Right cardiac atrium (tissue), 5 donors: ENCODE results near the gene SPO11. TPM values are rescaled to one million over a fixed set of nuclear protein-coding genes. Genes with fewer than 3 reads are reported as not detected.

Source experiments
- ATAC-seq, 2 donors: fragments of 200-7000 bp; cut with Tn5 transposase; one replicate each; pipeline versions ENCODE4 v1.8.0 to v1.9.1; 2020; ENCODE audit warnings: moderate library complexity in 2 of 2, mild to moderate bottlenecking in 1 of 2
- DNase-seq, 3 donors: peaks; one replicate each; pipeline ENCODE4 v3.0.0-alpha.2; 2020
- H3K27ac ChIP-seq: one replicate; pipeline ENCODE4 v1.5.1; 2013; ENCODE audit warnings: mild to moderate bottlenecking, low read length, control low read depth, moderate library complexity
- H3K27me3 ChIP-seq: one replicate; pipeline ENCODE4 v1.6.1; 2013; ENCODE audit not compliant: control insufficient read depth, insufficient read depth
- H3K4me1 ChIP-seq: one replicate; pipeline ENCODE4 v1.6.1; 2013; ENCODE audit warnings: low read length; ENCODE audit not compliant: control insufficient read depth, insufficient read depth
- H3K4me3 ChIP-seq: one replicate; pipeline ENCODE4 v1.5.1; 2013; ENCODE audit warnings: low read length, control low read depth
- H3K9me3 ChIP-seq: one replicate; pipeline ENCODE4 v1.6.1; 2013; ENCODE audit warnings: low read length; ENCODE audit not compliant: control insufficient read depth
- WGBS: extraction: QIAGEN DNeasy Blood & Tissue Kit; methylation state at CpG from one replicate; pipeline ENCODE4 v1.1.7; 2013; 5-methylcytosine and 5-hydroxymethylcytosine counted together
- intact Hi-C, 4 donors: fragments of 100-400 bp; cut with DNase I; formaldehyde crosslinking; loops; one replicate each; pipeline versions ENCODE4 v1.11.0 to v1.14.0; 2022 to 2023
- polyA plus RNA-seq: library from polyadenylated mRNA; stranded (reverse); fragments of 200-250 nt; gene quantifications from one replicate; pipeline ENCODE4 v1.2.3, GENCODE V29; 2013
- total RNA-seq, 4 donors: library from RNA; stranded (reverse); fragmentation: NEBNext Ultra II Directional; extraction: Animal tissue kit (Norgen Biotek cat#: 25700); gene quantifications; one replicate each; pipeline ENCODE4 v1.2.1, GENCODE V29; 2021
- donor health status: healthy with polysubstance abuse.
- donor health status: DM: no; HTN: yes; CAD: no.
- donor health status: DM: no; HTN: no; CAD: no.
- donor health status: DM: no; HTN: yes; CAD: no; lungs with severe emphysema.
- donor health status: DM: yes; HTN: yes; CAD: no.

SPO11 gene
- total and polyA plus RNA-seq, 5 donors = not detected

- Histone ChIP-seq H3K4me1 (no peaks in the 10 kb centered on the region), H3K27ac (no peak overlapping the region), H3K9me3 (no peaks in the 10 kb centered on the region), H3K27me3 (no peaks in the 10 kb centered on the region), H3K4me3 (no peak overlapping the region)
- DNase-seq (no peak), ATAC-seq (no peak)
- 83% methylated on average over 16 of the region's 16 CpGs for WGBS
- intact Hi-C loops = loop anchor here in 1 of 4 donors (10.0 kb wide), 1 partner anchor 217 kb away; no protein-coding TSS in a partner anchor
Measured at GRCh38 chr20:57378107-57378506, 48.5 kb downstream of the SPO11 start.

DNA sequence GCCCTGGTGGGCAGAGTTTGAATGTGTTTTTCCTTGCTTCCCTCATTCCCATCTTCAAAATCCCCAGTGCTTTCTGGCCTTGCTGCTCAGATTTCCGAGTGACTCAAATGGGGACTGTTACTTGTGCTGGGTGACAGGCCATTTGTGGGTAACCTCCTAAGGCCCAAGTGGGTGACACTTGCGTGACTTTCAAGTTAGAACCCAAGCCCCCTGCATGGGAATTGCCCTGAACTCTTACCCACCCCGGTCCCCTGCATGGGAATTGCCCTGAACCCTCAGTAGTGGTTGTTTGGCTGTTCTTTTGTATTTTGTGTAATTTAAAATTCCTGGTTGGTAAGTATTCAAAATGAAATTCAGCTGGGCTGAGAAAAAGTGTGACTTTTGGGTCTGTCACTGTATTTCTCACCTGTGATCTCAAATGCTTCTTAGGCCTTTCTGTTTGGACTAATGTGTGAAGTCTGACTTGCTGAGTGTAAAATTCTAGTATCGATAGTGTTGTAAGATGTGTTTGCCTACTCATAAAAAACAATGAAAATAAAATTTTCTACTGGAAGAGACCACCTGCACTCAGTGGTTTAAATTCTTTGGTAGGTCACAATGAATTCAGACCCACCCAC lies 49.2 kb downstream of the SPO11 start:
- no peak for ATAC-seq
- no peaks in the 10 kb centered on the region for H3K4me1 ChIP-seq
- WGBS = 88% methylated on average over 4 of the region's 4 CpGs
- no peak for DNase-seq
- no peak overlapping the region for H3K4me3 ChIP-seq
- no peak overlapping the region for H3K27ac ChIP-seq
- no peaks in the 10 kb centered on the region for H3K27me3 ChIP-seq
- no peaks in the 10 kb centered on the region for H3K9me3 ChIP-seq
- intact Hi-C loops = loop anchor here in 1 of 4 donors (10.0 kb wide), 1 partner anchor 216 kb away; no protein-coding TSS in a partner anchor

- Histone ChIP-seq H3K9me3 (no peaks in the 10 kb centered on the region), H3K27ac (no peak overlapping the region), H3K4me1 (no peaks in the 10 kb centered on the region), H3K4me3 (no peak overlapping the region), H3K27me3 (no peaks in the 10 kb centered on the region)
- 77% methylated on average over 5 of the region's 5 CpGs for WGBS
- intact Hi-C loops = loop anchor here in 1 of 4 donors (10.0 kb wide), 1 partner anchor 216 kb away; no protein-coding TSS in a partner anchor
- DNase-seq = no peak
- no peak for ATAC-seq
Measured at GRCh38 chr20:57379263-57379647, 49.7 kb downstream of the SPO11 start.

GRCh38 chr20:57380081-57380750 lies 50.6 kb downstream of the SPO11 start:
- no peaks in the 10 kb centered on the region for H3K9me3 ChIP-seq
- 89% methylated on average over 10 of the region's 10 CpGs for WGBS
- no peak overlapping the region for H3K27ac ChIP-seq
- no peaks in the 10 kb centered on the region for H3K4me1 ChIP-seq
- ATAC-seq (no peak), DNase-seq (no peak)
- H3K27me3 ChIP-seq = no peaks in the 10 kb centered on the region
- no peak overlapping the region for H3K4me3 ChIP-seq
- intact Hi-C loops = loop anchor here in 2 of 4 donors (5.0 kb wide), 1 partner anchor 117 kb away; no protein-coding TSS in a partner anchor

DNA sequence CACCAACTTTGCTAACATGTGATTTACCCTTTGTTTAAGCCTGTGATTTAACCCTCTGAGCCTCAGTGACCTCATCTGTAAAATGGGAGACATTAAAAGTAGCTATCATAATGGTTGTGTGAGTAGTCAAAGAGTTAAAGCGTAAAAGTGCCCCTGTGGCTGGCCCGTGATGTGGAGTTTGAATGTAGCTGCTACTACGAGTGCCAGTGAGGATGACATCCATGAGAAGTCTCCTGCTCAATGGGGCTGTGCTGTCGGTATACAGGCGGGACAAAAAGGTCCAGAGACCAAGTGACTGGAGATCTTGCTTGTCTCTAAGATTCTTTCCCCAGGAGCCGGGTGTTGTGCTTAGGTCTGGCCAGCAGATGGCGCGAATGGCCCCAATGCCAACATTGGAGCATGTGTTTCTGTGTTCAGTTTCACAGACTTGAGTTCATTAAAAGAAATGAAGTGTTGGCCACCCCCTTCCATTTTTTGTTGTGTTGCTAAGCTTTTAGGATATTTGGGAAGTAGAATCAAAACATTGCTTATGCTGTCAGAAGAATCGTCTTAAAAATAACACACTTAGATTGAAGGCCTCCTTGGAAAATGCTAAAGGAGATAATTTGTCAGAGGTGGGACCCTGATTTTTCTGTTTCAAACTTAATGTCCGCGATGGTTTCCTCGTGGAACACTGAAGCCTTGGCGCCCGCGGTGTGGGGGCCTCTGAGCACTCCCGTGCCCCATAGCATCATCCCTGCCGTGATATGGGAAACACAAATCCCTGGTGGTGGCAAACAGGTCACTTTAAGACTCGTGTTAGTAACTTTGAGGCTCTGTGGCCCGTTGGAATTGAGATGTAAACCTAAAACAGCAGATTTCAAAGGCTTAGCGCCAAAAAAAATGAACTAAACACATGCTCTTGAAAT lies 52.2 kb downstream of the SPO11 start:
- peak; percentile 78 to 93 (median 91) for DNase-seq
- 47% methylated on average over 20 of the region's 20 CpGs for WGBS
- intact Hi-C loops = loop anchor here (1.0 to 5.0 kb wide), 3 partner anchors 111 to 115 kb away; no protein-coding TSS in a partner anchor

DNA sequence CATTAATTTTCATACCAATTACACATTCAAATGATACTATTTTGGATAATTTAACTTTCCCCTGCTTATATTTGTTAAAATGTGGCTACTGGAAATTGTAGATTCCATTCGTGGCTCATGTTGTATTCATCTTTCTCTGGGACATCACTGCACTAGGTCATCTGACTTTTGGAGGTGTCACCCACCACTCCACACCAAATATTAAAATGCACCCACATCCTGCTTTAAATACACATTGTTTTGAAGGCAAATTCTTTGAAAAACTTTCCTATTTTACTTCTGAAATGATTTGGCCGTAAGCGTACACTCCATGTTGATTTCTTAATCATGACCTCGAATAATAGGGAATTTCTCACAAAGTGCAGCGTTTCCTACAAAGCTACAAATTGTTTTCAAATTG lies 52.9 kb downstream of the SPO11 start:
- H3K4me3 ChIP-seq = no peak overlapping the region
- H3K27me3 ChIP-seq = no peaks in the 10 kb centered on the region
- no peaks in the 10 kb centered on the region for H3K9me3 ChIP-seq
- DNase-seq = no peak
- no peak for ATAC-seq
- intact Hi-C loops = loop anchor here in 3 of 4 donors (2.0 to 5.0 kb wide), 2 partner anchors 110 to 115 kb away; no protein-coding TSS in a partner anchor
- H3K4me1 ChIP-seq = no peaks in the 10 kb centered on the region
- WGBS = 87% methylated on average over 5 of the region's 5 CpGs
- no peak overlapping the region for H3K27ac ChIP-seq

More for the DNA sequence above, 52.2 kb downstream of the SPO11 start:
- Histone ChIP-seq H3K27ac (no peak overlapping the region), H3K4me3 (no peak overlapping the region), H3K4me1 (no peaks in the 10 kb centered on the region), H3K27me3 (no peaks in the 10 kb centered on the region), H3K9me3 (no peaks in the 10 kb centered on the region)
- ATAC-seq = peak; percentile 47 to 60

- Histone ChIP-seq H3K4me3 (no peak overlapping the region), H3K27me3 (no peaks in the 10 kb centered on the region), H3K9me3 (no peaks in the 10 kb centered on the region), H3K27ac (no peak overlapping the region), H3K4me1 (no peaks in the 10 kb centered on the region)
- DNase-seq = no peak
- no peak for ATAC-seq
- WGBS = 89% methylated on average over 20 of the region's 20 CpGs
- intact Hi-C loops = loop anchor here in 3 of 4 donors (2.0 to 5.0 kb wide), 2 partner anchors 109 to 114 kb away; no protein-coding TSS in a partner anchor
Measured at GRCh38 chr20:57383447-57384347, 54.1 kb downstream of the SPO11 start.

DNA sequence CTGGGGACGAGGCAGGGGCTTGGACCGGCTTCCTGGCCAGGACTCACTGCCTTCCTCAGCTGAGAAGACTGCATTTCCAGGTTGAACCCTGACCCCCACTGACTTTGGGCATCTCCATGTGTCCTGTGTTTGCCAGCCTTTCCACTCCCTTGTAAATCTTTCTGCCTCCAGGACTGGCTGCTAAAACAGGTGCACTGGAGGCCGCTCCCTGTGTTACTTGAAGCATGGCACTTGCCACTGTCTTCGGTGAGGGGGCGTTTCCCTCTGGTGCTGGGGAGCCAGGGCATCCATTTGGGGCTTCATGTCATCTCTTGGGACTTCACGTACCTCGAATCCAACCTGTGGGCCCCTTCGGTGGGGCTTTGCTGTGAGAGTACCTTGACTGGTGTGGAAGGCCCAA lies 54.9 kb downstream of the SPO11 start:
- H3K9me3 ChIP-seq = no peaks in the 10 kb centered on the region
- H3K4me1 ChIP-seq = no peaks in the 10 kb centered on the region
- intact Hi-C loops = loop anchor here in 2 of 4 donors (5.0 kb wide), 1 partner anchor 113 kb away; no protein-coding TSS in a partner anchor
- H3K27ac ChIP-seq = no peak overlapping the region
- H3K27me3 ChIP-seq = no peaks in the 10 kb centered on the region
- 89% methylated on average over 8 of the region's 8 CpGs for WGBS
- no peak overlapping the region for H3K4me3 ChIP-seq
- no peak for ATAC-seq
- DNase-seq = peak in 1 of 3 donors; percentile 54

- Histone ChIP-seq H3K27ac (no peak overlapping the region), H3K4me3 (no peak overlapping the region), H3K27me3 (no peaks in the 10 kb centered on the region), H3K9me3 (no peaks in the 10 kb centered on the region), H3K4me1 (peaks cover 2% of the 10 kb centered on the region)
- 77% methylated on average over 29 of the region's 29 CpGs for WGBS
- peak in 2 of 3 donors; percentile 49 to 62 for DNase-seq
- intact Hi-C loops = loop anchor here in 3 of 4 donors (5.0 kb wide), 2 partner anchors 97 to 112 kb away; no protein-coding TSS in a partner anchor
- peak in 1 of 2 donors; percentile 20 for ATAC-seq
Measured at GRCh38 chr20:57384953-57385761, 55.6 kb downstream of the SPO11 start.
